ENCODE measurements around the gene TRIM50. TPM values are rescaled to one million over a fixed set of nuclear protein-coding genes. Genes with fewer than 3 reads are reported as not detected.

The TRIM50 gene
- not detected in 2 replicates for total RNA-seq

GRCh38 chr7:73327922-73328321 is at the start of gene TRIM50, which contains the start of gene FKBP6:
TRIM50 (minus strand) TSS chr7:73328082; CDS start chr7:73324787, 3,295 bp downstream.
FKBP6 (plus strand) TSS chr7:73328161; CDS start chr7:73328429, 268 bp downstream.

DNA sequence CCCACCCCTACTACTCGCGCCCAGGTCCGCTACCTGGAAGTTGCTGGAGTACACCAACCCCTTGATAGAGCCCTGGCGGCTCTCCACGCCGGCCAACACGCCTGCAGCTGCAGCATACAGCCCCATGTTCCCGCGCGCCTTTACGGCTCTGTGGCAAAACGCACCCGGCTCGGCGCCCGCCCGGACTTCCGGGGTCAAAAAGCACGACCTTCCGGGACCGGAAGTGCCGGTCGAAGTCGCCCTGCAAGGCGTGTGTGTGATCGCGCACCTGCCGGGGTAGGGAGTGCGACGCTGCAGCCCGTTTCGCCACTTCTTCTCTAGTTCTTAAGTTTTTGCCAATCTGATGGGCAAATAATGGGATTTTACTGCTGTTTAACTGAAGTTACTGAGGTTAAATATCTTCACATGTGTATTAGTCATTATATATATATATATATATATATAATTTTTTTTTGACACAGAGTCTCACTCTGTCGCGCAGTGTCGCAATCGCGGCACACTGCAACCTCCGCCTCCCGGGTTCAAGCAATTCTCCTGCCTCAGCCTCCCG is 19.1 kb downstream of the TRIM50 start, which contains the start of gene NSUN5:
NSUN5 (minus strand) TSS at position 162 of the 550 bp plus-strand sequence; CDS start at position 126, 36 bp downstream.

Other genes starting within 250 kb of the TRIM50 start
- not detected in 2 replicates for gene SPDYE9, start 242.0 kb downstream of the TRIM50 start, total RNA-seq
- gene NSUN5, start 19.3 kb downstream of the TRIM50 start, total RNA-seq, result 8.1 and 13.0 TPM in 2 replicates
- not detected in 2 replicates for gene FKBP6, start 79 bp upstream of the TRIM50 start, total RNA-seq
- gene FZD9, start 105.7 kb upstream of the TRIM50 start, total RNA-seq, result 0.65 and 1.6 TPM in 2 replicates
- gene BAZ1B, start 194.2 kb upstream of the TRIM50 start, total RNA-seq, result 47.4 and 52.7 TPM in 2 replicates
- 24.0 and 24.9 TPM in 2 replicates for gene BCL7B, start 229.6 kb upstream of the TRIM50 start, total RNA-seq